ENCODE results near the gene DCPS.

DNA sequence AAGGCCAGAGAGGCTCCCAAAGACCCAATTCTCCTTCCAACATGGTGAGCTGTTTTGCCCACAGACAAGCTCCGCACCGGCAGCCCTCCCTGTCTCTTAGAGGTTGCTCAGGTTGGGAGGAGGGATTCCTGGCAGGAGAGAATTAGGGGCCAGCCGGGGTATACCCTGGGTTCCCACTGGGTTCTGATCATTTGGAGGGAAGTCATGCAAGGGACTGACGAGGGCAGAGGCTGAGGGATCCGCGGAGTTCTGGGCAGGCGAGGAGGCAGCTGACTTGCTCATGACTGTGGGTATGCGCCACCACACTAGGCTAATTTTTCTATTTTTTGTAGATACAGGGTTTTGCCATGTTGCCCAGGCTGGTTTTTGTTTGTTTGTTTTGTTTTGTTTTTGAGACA lies 56.2 kb downstream of the DCPS start:
- TF ChIP-seq, protein P1, sequence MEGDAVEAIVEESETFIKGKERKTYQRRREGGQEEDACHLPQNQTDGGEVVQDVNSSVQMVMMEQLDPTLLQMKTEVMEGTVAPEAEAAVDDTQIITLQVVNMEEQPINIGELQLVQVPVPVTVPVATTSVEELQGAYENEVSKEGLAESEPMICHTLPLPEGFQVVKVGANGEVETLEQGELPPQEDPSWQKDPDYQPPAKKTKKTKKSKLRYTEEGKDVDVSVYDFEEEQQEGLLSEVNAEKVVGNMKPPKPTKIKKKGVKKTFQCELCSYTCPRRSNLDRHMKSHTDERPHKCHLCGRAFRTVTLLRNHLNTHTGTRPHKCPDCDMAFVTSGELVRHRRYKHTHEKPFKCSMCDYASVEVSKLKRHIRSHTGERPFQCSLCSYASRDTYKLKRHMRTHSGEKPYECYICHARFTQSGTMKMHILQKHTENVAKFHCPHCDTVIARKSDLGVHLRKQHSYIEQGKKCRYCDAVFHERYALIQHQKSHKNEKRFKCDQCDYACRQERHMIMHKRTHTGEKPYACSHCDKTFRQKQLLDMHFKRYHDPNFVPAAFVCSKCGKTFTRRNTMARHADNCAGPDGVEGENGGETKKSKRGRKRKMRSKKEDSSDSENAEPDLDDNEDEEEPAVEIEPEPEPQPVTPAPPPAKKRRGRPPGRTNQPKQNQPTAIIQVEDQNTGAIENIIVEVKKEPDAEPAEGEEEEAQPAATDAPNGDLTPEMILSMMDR (conservative IDR thresholded peaks at IDR 0.05; ENCODE audit: low read depth, low read length): no peak
- TF ChIP-seq MXI1 (IDR thresholded peaks at IDR 0.05; ENCODE audit: borderline replicate concordance, low read depth, low read length): no peak
- TF ChIP-seq MAZ (IDR thresholded peaks at IDR 0.05; ENCODE audit: borderline replicate concordance, low read depth, low read length): no peak
- TF ChIP-seq RAD21 (IDR thresholded peaks at IDR 0.05; ENCODE audit: low read length): no peak
- TF ChIP-seq POLR2A (IDR thresholded peaks at IDR 0.05; ENCODE audit: low read depth, low read length): no peak
- no peak for TF ChIP-seq BHLHE40 (IDR thresholded peaks at IDR 0.05; ENCODE audit: low read depth, low read length)
- no peak for TF ChIP-seq SMC3 (IDR thresholded peaks at IDR 0.05; ENCODE audit: low read depth, low read length)
- TF ChIP-seq RFX5 (IDR thresholded peaks at IDR 0.05; ENCODE audit: low read depth, low read length): no peak
- TF ChIP-seq, protein P2, sequence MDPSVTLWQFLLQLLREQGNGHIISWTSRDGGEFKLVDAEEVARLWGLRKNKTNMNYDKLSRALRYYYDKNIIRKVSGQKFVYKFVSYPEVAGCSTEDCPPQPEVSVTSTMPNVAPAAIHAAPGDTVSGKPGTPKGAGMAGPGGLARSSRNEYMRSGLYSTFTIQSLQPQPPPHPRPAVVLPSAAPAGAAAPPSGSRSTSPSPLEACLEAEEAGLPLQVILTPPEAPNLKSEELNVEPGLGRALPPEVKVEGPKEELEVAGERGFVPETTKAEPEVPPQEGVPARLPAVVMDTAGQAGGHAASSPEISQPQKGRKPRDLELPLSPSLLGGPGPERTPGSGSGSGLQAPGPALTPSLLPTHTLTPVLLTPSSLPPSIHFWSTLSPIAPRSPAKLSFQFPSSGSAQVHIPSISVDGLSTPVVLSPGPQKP (IDR thresholded peaks at IDR 0.05; ENCODE audit: borderline replicate concordance, low read depth, low read length): no peak
- TF ChIP-seq RCOR1 (IDR thresholded peaks at IDR 0.05; ENCODE audit: insufficient replicate concordance, low read length): no peak
- TF ChIP-seq MAFK (IDR thresholded peaks at IDR 0.05; ENCODE audit: low read depth, low read length): no peak
- TF ChIP-seq CEBPB (IDR thresholded peaks at IDR 0.05; ENCODE audit: low read depth, low read length): no peak
- TF ChIP-seq, protein P3, sequence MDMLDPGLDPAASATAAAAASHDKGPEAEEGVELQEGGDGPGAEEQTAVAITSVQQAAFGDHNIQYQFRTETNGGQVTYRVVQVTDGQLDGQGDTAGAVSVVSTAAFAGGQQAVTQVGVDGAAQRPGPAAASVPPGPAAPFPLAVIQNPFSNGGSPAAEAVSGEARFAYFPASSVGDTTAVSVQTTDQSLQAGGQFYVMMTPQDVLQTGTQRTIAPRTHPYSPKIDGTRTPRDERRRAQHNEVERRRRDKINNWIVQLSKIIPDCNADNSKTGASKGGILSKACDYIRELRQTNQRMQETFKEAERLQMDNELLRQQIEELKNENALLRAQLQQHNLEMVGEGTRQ (IDR thresholded peaks at IDR 0.05; ENCODE audit: low read depth, low read length): no peak

Data from IMR-90 (cell line).